K562 (cell line): ENCODE data around the gene ME3. TPM values are rescaled to one million over a fixed set of nuclear protein-coding genes. Genes with fewer than 3 reads are reported as not detected.

ENCODE experiments used
- ATF2 ChIP-seq: sonication (generic); formaldehyde crosslinking; IDR thresholded peaks from 2 replicates; pipeline ENCODE4 v1.8.1; 2022; ENCODE audit warnings: missing genetic modification reagents
- E4F1 ChIP-seq: fragments of 250-450 bp; sonication (Bioruptor Pico); IDR thresholded peaks from 2 replicates; pipeline ENCODE4 v1.5.0; 2021; ENCODE audit warnings: mild to moderate bottlenecking, borderline replicate concordance
- ELK1 ChIP-seq: sonication (generic); formaldehyde crosslinking; IDR thresholded peaks from 2 replicates; pipeline ENCODE4 v1.8.1; 2022; ENCODE audit warnings: missing genetic modification reagents
- JUNB ChIP-seq: fragments of 450-650 bp; formaldehyde crosslinking; conservative IDR thresholded peaks from 2 replicates; pipeline ENCODE4 v1.4.0; 2020; ENCODE audit warnings: mild to moderate bottlenecking
- ZC3H4 ChIP-seq: sonication (generic); formaldehyde crosslinking; IDR thresholded peaks from 2 replicates; pipeline ENCODE4 v1.9.0; 2021; ENCODE audit warnings: missing genetic modification reagents, borderline replicate concordance
- ZNF3 ChIP-seq: fragments of 250-450 bp; sonication (Bioruptor Pico); IDR thresholded peaks from 2 replicates; pipeline ENCODE4 v1.5.0; 2021; ENCODE audit warnings: mild to moderate bottlenecking, moderate library complexity
- ZNF707 ChIP-seq: fragments of 250-450 bp; sonication (Bioruptor Pico); conservative IDR thresholded peaks from 2 replicates; pipeline ENCODE4 v1.8.0; 2022; ENCODE audit warnings: inconsistent platforms, mild to moderate bottlenecking, moderate library complexity
- polyA plus RNA-seq, 8 experiments: library from polyadenylated mRNA; depleted of rRNA in 4 of 8; stranded (reverse) in 5 of 8; unstranded in 3 of 8; fragments of >200 nt; fragmentation: Nextera tagmentation in 2 of 8; fragmentation: Illumina TruSeq in 1 of 8; extraction: Ambion mirVana in 2 of 8; extraction: Trizol in 1 of 8; gene quantifications; 2 replicates each; pipeline versions ENCODE4 v1.2.1 to v1.2.3, GENCODE V29; 2011 to 2014; ENCODE audit warnings: inconsistent platforms in 1 of 8, missing spikeins in 1 of 8
- total RNA-seq, 7 experiments: library from RNA; depleted of rRNA in 6 of 7; stranded (reverse); fragments of >200 nt in 6 of 7; fragmentation: Illumina TruSeq in 2 of 7; extraction: Trizol in 2 of 7; gene quantifications; 2 replicates each; pipeline versions ENCODE4 v1.2.1 to v1.2.3, GENCODE V29; 2011 to 2021; ENCODE audit warnings: low replicate concordance in 1 of 7

Gene ME3
- total and polyA plus RNA-seq, 9 of the 15 experiments (the other 6 are each of a cell fraction or from before 2014, with no cell fraction given) = not detected

- TF ChIP-seq E4F1 (CRISPR knock-in tag) (no peak), JUNB (CRISPR knock-in tag) (no peak), ELK1 (CRISPR knock-in tag) (no peak), ZC3H4 (CRISPR knock-in tag) (no peak), ZNF3 (CRISPR knock-in tag) (no peak), ATF2 (CRISPR knock-in tag) (no peak), ZNF707 (CRISPR knock-in tag) (no peak)
These were observed 170.2 kb downstream of the ME3 start (continued) for GRCh38 chr11:86502137-86502642.
